Stimulated activated naive CD8-positive, alpha-beta T cell treated with anti-CD3 and anti-CD28 coated beads, Interleukin-15, Interleukin-2, amounts not matched to agents 100 ng/mL and 50 ng/mL, for 24 hours (primary cell): ENCODE measurements around the gene CDKAL1.
A peak's percentile ranks its signal among the peaks of the same experiment; 100 is the strongest.

Experiments used
- H3K27ac Mint-ChIP-seq: one replicate; pipeline ENCODE4 v1.8.0; 2021; ENCODE audit warnings: mild to moderate bottlenecking, mixed read lengths
- H3K27me3 Mint-ChIP-seq: one replicate; pipeline ENCODE4 v1.8.0; 2021; ENCODE audit warnings: mixed read lengths
- H3K36me3 Mint-ChIP-seq: one replicate; pipeline ENCODE4 v1.8.0; 2021; ENCODE audit warnings: low read depth, mixed read lengths
- H3K4me1 Mint-ChIP-seq: one replicate; pipeline ENCODE4 v1.8.0; 2021; ENCODE audit warnings: low read depth, mixed read lengths
- H3K4me3 Mint-ChIP-seq: one replicate; pipeline ENCODE4 v1.8.0; 2021; ENCODE audit warnings: mild to moderate bottlenecking, mixed read lengths
- H3K9me3 Mint-ChIP-seq: one replicate; pipeline ENCODE4 v1.8.0; 2021; ENCODE audit warnings: mixed read lengths

Gene CDKAL1

DNA sequence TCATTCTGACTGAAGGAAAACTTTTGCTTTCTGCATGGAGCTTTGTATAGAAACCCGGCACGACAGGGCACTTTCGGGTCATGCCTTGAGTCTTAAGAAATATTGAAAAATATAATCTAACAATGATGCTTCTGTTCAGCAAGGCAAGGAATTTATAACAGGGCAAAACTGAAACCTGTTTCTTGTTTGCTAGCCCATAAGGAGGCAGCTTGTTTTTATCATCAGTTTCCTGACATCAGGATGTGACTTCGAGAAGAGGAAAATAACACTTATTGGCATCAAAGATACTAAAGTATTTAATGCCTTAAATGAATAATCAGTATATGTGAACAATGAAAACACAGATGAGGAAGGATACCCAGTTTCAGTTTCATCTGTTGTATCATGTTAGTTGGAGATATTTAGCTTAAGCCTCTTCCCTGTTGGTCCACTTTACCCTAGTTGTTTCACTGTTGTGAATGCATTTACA lies 146.5 kb downstream of the CDKAL1 start:
- H3K27me3 Mint-ChIP-seq = no peaks in the 10 kb centered on the region
- peak overlapping the region; percentile 47 for H3K27ac Mint-ChIP-seq
- peaks cover 28% of the 10 kb centered on the region for H3K36me3 Mint-ChIP-seq
- peaks cover 5% of the 10 kb centered on the region for H3K9me3 Mint-ChIP-seq
- peak overlapping the region; percentile 9 for H3K4me3 Mint-ChIP-seq
- peaks cover 26% of the 10 kb centered on the region for H3K4me1 Mint-ChIP-seq

DNA sequence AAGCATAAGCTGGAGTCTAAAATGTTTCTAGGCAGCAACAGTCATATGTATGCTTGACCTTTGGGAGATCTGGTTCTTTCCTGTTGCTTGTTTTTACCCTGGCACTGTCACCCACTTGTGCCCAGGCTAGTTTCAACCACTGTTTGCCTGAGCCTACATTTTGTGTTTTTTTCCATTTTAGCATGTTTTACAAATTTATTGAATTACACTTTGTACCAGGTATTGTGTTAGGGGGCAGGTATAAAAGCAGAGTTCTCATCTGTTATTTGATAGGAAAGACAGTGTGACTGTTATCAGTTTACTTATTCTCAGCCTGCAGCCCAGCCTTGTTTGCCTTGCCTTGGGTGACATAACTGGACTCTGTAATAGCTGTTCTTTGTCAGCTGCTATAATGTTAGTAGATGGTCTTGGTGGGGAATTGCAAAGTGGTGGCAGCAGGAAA lies 147.0 kb downstream of the CDKAL1 start:
- Mint-ChIP-seq H3K4me1 (peaks cover 29% of the 10 kb centered on the region), H3K36me3 (peaks cover 28% of the 10 kb centered on the region), H3K9me3 (peaks cover 5% of the 10 kb centered on the region), H3K27me3 (no peaks in the 10 kb centered on the region), H3K4me3 (peak overlapping the region; percentile 9), H3K27ac (peak overlapping the region; percentile 47)

DNA sequence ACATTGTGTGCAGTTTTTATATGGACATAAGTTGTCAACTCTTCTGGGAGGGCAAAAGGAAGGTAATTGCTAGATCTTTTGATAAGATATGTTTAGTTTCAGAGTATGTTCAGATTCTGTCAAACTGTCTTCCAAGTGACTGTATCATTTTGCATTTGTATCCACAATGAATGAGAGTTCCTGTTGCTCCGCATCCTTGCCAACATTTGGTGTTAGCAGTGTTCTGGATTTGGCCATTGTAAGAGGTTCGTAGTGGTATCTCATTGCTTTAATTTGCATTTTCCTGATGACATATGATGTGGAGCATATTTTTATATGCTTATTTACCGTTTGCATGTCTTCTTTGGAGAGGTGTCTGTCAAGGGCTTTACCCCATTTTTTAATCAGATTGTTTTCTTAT lies 150.2 kb downstream of the CDKAL1 start:
- Mint-ChIP-seq H3K27me3 (no peaks in the 10 kb centered on the region), H3K4me3 (no peak overlapping the region), H3K4me1 (peaks cover 47% of the 10 kb centered on the region), H3K9me3 (peaks cover 5% of the 10 kb centered on the region), H3K27ac (no peak overlapping the region), H3K36me3 (peaks cover 21% of the 10 kb centered on the region)

DNA sequence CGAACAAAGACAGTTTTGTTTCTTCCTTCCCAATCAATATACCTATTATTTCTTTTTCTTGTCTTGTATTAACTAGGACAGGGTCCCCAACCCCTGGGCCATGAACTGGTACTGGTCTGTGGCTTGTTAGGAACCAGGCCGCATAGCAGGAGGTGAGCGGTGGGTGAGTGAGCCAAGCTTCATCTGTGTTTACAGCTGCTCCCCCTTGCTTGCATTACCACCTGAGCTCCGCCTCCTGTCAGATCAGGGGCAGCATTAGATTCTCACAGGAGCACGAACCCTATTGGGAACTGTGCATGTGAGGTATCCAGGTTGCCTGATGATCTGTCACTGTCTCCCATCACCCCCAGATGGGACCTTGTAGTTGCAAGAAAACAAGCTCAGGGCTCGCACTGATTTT lies 151.9 kb downstream of the CDKAL1 start:
- H3K9me3 Mint-ChIP-seq = peaks cover 5% of the 10 kb centered on the region
- H3K4me3 Mint-ChIP-seq = no peak overlapping the region
- H3K27ac Mint-ChIP-seq = no peak overlapping the region
- no peaks in the 10 kb centered on the region for H3K27me3 Mint-ChIP-seq
- peaks cover 48% of the 10 kb centered on the region for H3K4me1 Mint-ChIP-seq
- peaks cover 23% of the 10 kb centered on the region for H3K36me3 Mint-ChIP-seq

DNA sequence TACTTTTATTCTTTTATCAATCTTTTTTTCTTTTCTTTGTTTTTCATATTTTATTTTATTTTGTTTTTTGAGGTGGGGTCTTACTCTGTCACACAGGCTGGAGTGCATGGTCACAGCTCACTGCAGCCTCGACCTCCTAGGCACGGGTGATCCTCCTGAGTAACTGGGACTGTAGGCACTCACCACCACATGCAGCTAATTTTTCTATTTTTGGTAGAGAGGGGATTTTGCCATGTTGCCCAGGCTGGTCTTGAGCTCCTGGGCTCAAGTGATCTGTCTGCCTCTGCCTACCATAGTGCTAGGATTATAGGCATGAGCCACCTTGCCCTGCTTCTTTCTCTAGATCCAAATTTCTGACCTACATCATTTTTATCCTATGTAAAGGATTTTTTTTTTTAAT lies 153.2 kb downstream of the CDKAL1 start:
- Mint-ChIP-seq H3K27ac (no peak overlapping the region), H3K4me1 (peaks cover 55% of the 10 kb centered on the region), H3K27me3 (no peaks in the 10 kb centered on the region), H3K4me3 (no peak overlapping the region), H3K9me3 (peaks cover 5% of the 10 kb centered on the region), H3K36me3 (peaks cover 24% of the 10 kb centered on the region)

DNA sequence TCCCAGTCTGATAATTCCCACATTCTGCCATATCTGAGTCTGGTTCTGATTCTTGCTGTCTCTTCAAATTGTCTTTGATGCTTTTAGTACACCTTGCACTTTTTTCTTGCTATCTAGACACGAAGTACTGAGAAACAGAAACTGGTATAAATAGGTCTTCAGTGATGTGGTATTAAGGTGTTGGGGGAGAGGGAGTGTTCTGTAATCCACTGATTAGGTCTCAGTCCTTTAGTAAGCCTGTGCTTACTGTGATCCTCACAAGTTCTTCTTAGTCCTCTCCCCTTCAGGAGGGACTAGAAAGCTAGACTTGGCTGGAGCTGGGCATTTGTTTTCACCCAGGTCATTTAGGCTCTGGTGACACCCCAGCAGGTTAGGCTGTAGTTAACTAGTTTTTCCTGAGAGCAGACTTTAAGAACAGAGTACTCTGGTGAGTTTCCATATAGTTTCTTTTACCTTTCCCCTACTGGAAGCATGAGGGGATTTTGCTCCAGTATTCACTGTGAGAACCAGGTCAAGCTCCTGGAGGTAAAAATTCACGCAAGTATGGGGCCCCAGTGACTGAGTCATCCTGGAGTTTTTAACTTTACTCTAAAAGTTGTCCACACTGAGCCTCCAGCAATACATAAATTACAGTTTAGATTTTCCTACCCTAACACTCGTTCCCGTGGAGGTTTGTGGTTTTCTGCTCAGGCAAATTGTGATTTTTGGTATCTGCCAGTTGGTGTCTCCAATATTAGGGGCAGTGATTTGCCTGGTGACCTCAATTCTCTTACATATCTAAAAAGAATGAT lies 154.6 kb downstream of the CDKAL1 start:
- peak overlapping the region; percentile 83 for H3K27ac Mint-ChIP-seq
- peak overlapping the region; percentile 56 for H3K4me3 Mint-ChIP-seq
- H3K4me1 Mint-ChIP-seq = peaks cover 68% of the 10 kb centered on the region
- peaks cover 17% of the 10 kb centered on the region for H3K36me3 Mint-ChIP-seq
- H3K9me3 Mint-ChIP-seq = peaks cover under 1% of the 10 kb centered on the region
- no peaks in the 10 kb centered on the region for H3K27me3 Mint-ChIP-seq

DNA sequence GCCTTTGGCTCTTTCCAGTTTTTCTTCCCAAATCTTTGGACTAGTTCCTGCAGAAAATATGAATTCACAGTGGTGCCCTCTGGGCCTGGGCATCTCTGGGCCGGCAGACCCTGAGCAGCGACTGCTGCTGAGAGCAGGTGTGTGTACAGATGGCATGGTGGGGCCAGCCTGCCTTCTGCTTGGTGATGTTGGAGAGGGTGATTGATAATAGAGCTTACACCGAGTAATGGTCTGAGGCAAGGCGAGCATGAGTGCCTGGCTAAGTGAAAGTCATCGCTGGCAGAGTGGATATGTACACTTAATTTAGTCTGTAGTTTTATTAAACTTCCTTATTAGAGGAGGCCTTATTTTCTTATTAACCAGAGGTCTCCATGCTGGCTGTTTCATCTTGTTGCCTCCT lies 156.9 kb downstream of the CDKAL1 start:
- H3K9me3 Mint-ChIP-seq = no peaks in the 10 kb centered on the region
- H3K4me3 Mint-ChIP-seq = no peak overlapping the region
- no peaks in the 10 kb centered on the region for H3K27me3 Mint-ChIP-seq
- no peak overlapping the region for H3K27ac Mint-ChIP-seq
- H3K36me3 Mint-ChIP-seq = peaks cover 24% of the 10 kb centered on the region
- peaks cover 74% of the 10 kb centered on the region for H3K4me1 Mint-ChIP-seq

DNA sequence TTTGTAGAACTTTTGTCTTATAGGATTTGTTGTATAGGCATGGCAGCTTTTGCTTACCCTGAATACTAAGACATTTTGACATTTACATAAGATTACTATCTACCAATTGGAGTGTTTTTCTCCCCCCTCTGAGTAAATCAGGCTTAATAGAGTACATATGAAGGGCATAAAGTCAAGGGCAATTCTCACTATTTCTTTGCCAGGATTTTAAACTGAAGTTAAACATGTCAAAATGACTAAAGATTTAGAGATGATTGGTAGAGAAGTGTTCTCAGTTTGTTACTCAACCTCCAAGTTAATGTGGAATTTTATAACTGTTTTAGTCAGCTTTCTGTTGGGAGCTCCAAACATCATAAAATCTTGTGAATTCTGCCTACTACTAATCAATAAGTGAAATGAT lies 157.8 kb downstream of the CDKAL1 start:
- Mint-ChIP-seq H3K4me3 (no peak overlapping the region), H3K4me1 (peaks cover 73% of the 10 kb centered on the region), H3K9me3 (no peaks in the 10 kb centered on the region), H3K27me3 (no peaks in the 10 kb centered on the region), H3K27ac (peak overlapping the region; percentile 74), H3K36me3 (peaks cover 23% of the 10 kb centered on the region)

DNA sequence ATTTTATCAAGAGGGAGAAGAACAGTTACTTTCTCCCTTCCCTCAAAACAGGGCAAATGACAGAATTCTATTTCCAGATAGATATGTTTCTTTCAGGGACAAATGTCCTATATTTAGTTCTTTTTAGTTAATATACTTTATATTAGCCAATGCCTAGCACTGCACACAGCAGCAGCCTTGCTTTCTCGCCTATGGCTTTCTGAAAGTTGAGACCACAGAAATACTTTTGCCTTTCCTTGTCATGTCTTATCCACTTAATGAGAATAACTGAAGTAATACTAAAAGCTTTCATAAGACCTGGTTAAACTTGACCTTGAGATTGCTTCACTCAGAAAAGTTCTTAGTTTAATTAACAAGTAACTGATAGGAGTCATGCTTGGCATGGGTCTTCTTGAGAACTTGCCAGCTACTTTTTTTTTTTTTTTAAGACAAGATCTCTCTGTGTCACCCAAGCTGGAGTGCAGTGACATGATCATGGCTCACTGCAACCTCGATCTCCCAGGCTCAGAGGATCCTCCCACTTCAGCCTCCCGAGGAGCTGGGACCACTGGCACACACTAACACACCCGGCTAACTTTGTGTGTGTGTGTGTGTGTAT lies 159.3 kb downstream of the CDKAL1 start:
- peaks cover 28% of the 10 kb centered on the region for H3K36me3 Mint-ChIP-seq
- H3K27ac Mint-ChIP-seq = peak overlapping the region; percentile 41
- peaks cover 73% of the 10 kb centered on the region for H3K4me1 Mint-ChIP-seq
- H3K9me3 Mint-ChIP-seq = no peaks in the 10 kb centered on the region
- no peaks in the 10 kb centered on the region for H3K27me3 Mint-ChIP-seq
- H3K4me3 Mint-ChIP-seq = no peak overlapping the region

DNA sequence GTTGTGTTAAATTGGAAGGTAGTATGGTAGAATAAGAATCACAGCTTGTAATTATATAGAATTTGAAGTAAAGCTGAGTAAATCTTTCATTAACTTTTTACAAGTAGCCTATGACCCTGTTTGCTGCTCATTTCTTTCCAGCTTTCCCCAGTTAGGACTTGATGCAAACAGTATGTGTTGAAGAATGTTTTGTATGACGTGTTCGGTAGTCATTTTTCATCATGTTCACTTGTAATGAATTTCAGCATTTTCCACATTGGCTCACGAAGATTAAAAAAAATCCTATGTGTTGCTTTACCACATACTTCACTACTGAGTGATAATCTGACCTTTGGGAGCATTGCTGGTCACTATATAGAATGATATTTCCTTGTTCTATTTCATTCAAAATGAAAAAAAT lies 162.4 kb downstream of the CDKAL1 start:
- peaks cover 25% of the 10 kb centered on the region for H3K36me3 Mint-ChIP-seq
- H3K27ac Mint-ChIP-seq = no peak overlapping the region
- H3K9me3 Mint-ChIP-seq = no peaks in the 10 kb centered on the region
- H3K4me3 Mint-ChIP-seq = no peak overlapping the region
- no peaks in the 10 kb centered on the region for H3K27me3 Mint-ChIP-seq
- peaks cover 74% of the 10 kb centered on the region for H3K4me1 Mint-ChIP-seq

DNA sequence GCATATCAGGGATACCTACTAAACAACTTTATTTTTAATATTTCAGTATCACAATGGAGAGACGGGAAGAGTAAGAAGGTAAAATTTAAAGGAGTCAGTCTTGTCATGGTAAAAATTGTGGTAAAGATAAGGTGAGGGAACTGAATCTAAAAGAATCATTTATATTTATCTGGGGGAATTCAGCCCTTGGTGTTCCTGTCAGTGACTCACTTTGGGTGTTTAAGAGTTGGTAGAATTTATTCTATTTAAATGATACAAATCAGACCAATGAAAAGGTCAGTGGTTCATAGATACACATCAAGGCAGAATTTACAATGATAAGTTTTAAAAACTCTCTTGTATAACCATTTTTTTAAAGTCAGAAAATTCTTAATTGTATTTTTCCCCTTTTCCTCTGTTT lies 164.4 kb downstream of the CDKAL1 start:
- Mint-ChIP-seq H3K27me3 (no peaks in the 10 kb centered on the region), H3K36me3 (peaks cover 22% of the 10 kb centered on the region), H3K4me1 (peaks cover 71% of the 10 kb centered on the region), H3K9me3 (no peaks in the 10 kb centered on the region), H3K27ac (peak overlapping the region; percentile 64), H3K4me3 (peak overlapping the region; percentile 12)

DNA sequence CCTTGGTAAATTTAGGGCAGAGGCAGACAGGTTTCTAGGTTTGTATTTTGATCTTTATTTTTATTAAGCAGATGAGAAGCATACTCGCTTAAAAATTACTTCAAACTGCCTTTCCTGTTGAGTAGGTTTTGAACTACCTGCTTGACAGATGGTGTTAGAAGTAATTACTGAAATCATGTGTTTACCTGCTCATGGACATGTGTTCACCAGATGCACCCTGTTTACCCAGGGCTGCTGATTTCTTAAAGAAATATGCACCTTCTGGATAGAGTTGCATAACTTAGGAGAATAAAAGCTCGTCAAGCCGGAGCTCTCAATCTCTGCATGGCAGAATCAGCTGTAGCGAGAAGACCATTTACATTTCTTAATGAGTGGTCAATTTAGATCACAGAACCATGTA lies 165.1 kb downstream of the CDKAL1 start:
- no peak overlapping the region for H3K27ac Mint-ChIP-seq
- H3K9me3 Mint-ChIP-seq = no peaks in the 10 kb centered on the region
- H3K4me3 Mint-ChIP-seq = no peak overlapping the region
- H3K4me1 Mint-ChIP-seq = peaks cover 73% of the 10 kb centered on the region
- H3K27me3 Mint-ChIP-seq = no peaks in the 10 kb centered on the region
- peaks cover 19% of the 10 kb centered on the region for H3K36me3 Mint-ChIP-seq

DNA sequence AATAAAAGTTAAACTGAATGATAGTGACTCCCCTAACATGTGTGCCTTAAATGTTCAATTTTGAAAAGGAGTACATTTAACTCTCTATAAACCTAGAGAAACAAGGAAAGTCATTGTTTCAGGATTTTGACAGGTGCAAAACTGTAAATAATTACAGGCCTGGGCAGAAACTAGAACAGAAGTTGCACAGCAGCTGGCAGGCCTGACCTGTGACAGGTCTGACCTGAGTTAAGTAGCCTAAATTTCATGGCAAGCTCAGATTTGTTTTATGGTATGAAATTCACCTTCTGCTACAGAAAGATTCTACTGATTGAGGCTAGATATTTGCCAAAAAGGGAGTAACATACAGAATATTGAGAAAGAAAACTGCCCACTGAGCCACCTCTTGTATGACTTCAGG lies 166.1 kb downstream of the CDKAL1 start:
- H3K27ac Mint-ChIP-seq = no peak overlapping the region
- H3K36me3 Mint-ChIP-seq = peaks cover 10% of the 10 kb centered on the region
- no peak overlapping the region for H3K4me3 Mint-ChIP-seq
- H3K4me1 Mint-ChIP-seq = peaks cover 72% of the 10 kb centered on the region
- H3K27me3 Mint-ChIP-seq = no peaks in the 10 kb centered on the region
- no peaks in the 10 kb centered on the region for H3K9me3 Mint-ChIP-seq

DNA sequence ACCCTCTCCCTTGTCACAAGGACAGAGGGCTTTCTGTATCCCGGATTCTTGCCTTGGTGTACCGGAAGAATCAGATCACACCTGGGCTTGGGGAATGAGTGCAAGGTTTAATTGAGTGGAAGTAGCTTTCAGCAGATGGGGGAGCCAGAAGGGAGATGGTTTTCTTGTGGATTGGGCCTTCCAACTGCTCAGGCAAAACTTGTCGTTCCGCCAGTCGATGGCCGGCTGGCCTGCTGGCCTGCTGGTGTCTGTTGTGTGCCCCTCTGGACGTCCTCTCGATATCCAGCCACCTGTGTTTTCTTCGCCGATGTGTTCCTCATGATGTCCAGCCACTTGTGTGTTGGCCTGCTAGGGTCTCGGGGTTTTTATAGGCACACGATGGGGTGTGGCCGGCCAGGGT lies 168.1 kb downstream of the CDKAL1 start:
- H3K27ac Mint-ChIP-seq = no peak overlapping the region
- H3K9me3 Mint-ChIP-seq = no peaks in the 10 kb centered on the region
- no peak overlapping the region for H3K4me3 Mint-ChIP-seq
- peaks cover 4% of the 10 kb centered on the region for H3K36me3 Mint-ChIP-seq
- H3K4me1 Mint-ChIP-seq = peaks cover 84% of the 10 kb centered on the region
- H3K27me3 Mint-ChIP-seq = no peaks in the 10 kb centered on the region

DNA sequence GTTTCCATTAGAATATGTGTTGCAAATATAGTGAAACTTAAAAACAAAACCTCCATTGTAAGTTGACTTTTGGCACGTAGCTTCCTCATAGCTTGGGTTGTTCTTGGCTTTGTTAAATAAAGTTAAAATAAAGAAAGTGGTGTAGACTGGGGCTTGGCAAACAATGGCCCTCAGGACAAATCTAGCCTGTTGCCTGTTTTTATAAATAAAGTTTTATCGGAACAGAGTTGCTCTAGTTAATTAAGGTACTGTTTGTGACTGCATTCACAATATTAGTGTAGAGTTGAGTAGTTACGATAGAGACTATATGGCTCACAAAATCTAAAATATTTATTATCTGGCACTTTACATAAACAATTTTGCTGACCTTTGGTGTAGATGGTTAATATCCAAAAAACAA lies 168.8 kb downstream of the CDKAL1 start:
- Mint-ChIP-seq H3K4me3 (no peak overlapping the region), H3K27ac (no peak overlapping the region), H3K9me3 (no peaks in the 10 kb centered on the region), H3K36me3 (no peaks in the 10 kb centered on the region), H3K4me1 (peaks cover 84% of the 10 kb centered on the region), H3K27me3 (no peaks in the 10 kb centered on the region)
